SK-N-SH (cell line): Measurements from ENCODE around the gene PXT1. TPM values are rescaled to one million over a fixed set of nuclear protein-coding genes. Genes with fewer than 3 reads are reported as not detected.

ENCODE experiments used
- CTCF ChIA-PET: fragments of 300-600, 350-600 bp; formaldehyde crosslinking; extraction: SDS; loops from one replicate; lab custom pipeline; 2021; lab: Yijun Ruan, JAX
- POLR2A ChIA-PET: fragments of 350-600 bp; sonication (Branson Sonifier 250); formaldehyde crosslinking; extraction: SDS; loops from one replicate; lab custom pipeline; 2020; ENCODE audit warnings: antibody characterized with exemption, inconsistent platforms; lab: Yijun Ruan, JAX
- DNase-seq: peaks from one replicate; pipeline ENCODE4 v3.0.0; 2012
- H2AFZ ChIP-seq: fragments of 200-600 bp; sonication (generic); 2 replicates; pipeline ENCODE4 v1.8.1; 2016; ENCODE audit warnings: antibody characterized with exemption, mild to moderate bottlenecking, low read depth
- H3F3A ChIP-seq: fragments of 200-600 bp; sonication (generic); replicated peaks from 2 replicates; pipeline ENCODE3; 2016; ENCODE audit warnings: antibody characterized with exemption, mild to moderate bottlenecking; ENCODE audit not compliant: insufficient read depth
- H3K27ac ChIP-seq, 2 experiments: fragments of 200-500 bp in 1 of 2; fragments of 200-600 bp in 1 of 2; sonication (Bioruptor generic) in 1 of 2; sonication (generic), shearing (Covaris generic) in 1 of 2; 2 replicates each; pipeline versions ENCODE4 v1.5.1 to v1.6.1; 2014 to 2016; ENCODE audit warnings: low read depth in 2 of 2, inconsistent platforms in 1 of 2, low read length in 1 of 2, mild to moderate bottlenecking in 1 of 2, mixed read lengths in 1 of 2
- H3K27me3 ChIP-seq: fragments of 200-600 bp; sonication (generic), shearing (Covaris generic); 2 replicates; pipeline ENCODE4 v1.6.1; 2016; ENCODE audit warnings: mixed run types; ENCODE audit not compliant: insufficient read depth
- H3K36me3 ChIP-seq, 2 experiments: fragments of 200-500 bp in 1 of 2; fragments of 200-600 bp in 1 of 2; sonication (Bioruptor generic) in 1 of 2; sonication (generic) in 1 of 2; replicated peaks in 1 of 2; 2 replicates each; pipeline versions ENCODE3 to v1.5.1; 2014 to 2016; ENCODE audit warnings: low read length in 1 of 2, mild to moderate bottlenecking in 1 of 2; ENCODE audit not compliant: insufficient read depth in 2 of 2, control insufficient read depth in 1 of 2
- H3K4me1 ChIP-seq, 2 experiments: fragments of 200-500 bp in 1 of 2; fragments of 200-600 bp in 1 of 2; sonication (Bioruptor generic) in 1 of 2; sonication (generic), shearing (Covaris generic) in 1 of 2; 2 replicates each; pipeline versions ENCODE4 v1.5.1 to v1.6.1; 2014 to 2016; ENCODE audit warnings: low read depth in 1 of 2, low read length in 1 of 2, mixed run types in 1 of 2; ENCODE audit not compliant: insufficient read depth in 2 of 2, control insufficient read depth in 1 of 2
- H3K4me2 ChIP-seq: fragments of 200-600 bp; sonication (generic), shearing (Covaris generic); 2 replicates; pipeline ENCODE4 v1.6.1; 2017; ENCODE audit warnings: mixed run types
- H3K4me3 ChIP-seq, 2 experiments: fragments of 200-500 bp in 1 of 2; fragments of 200-600 bp in 1 of 2; sonication (Bioruptor generic) in 1 of 2; sonication (generic), shearing (Covaris generic) in 1 of 2; 2 replicates each; pipeline versions ENCODE4 v1.5.1 to v1.8.1; 2014 to 2016; ENCODE audit warnings: low read depth in 2 of 2, inconsistent platforms in 1 of 2, low read length in 1 of 2, mild to moderate bottlenecking in 1 of 2, mixed read lengths in 1 of 2, moderate library complexity in 1 of 2
- H3K79me2 ChIP-seq: fragments of 200-600 bp; sonication (generic); 2 replicates; pipeline ENCODE4 v1.8.1; 2017; ENCODE audit warnings: mild to moderate bottlenecking; ENCODE audit not compliant: insufficient read depth
- H3K9ac ChIP-seq: fragments of 200-600 bp; sonication (generic); 2 replicates; pipeline ENCODE4 v1.6.1; 2017; ENCODE audit warnings: mixed run types
- H3K9me2 ChIP-seq: fragments of 200-600 bp; sonication (generic); 2 replicates; pipeline ENCODE4 v1.6.1; 2017; ENCODE audit warnings: mixed run types
- H3K9me3 ChIP-seq: fragments of 200-600 bp; sonication (generic); 2 replicates; pipeline ENCODE4 v1.6.1; 2017; ENCODE audit warnings: mixed run types, mild to moderate bottlenecking, moderate library complexity
- H4K20me1 ChIP-seq: fragments of 200-600 bp; sonication (generic); 2 replicates; pipeline ENCODE4 v1.6.1; 2017; ENCODE audit warnings: mild to moderate bottlenecking, mixed run types; ENCODE audit not compliant: insufficient read depth
- CTCF ChIP-seq: fragments of 200-600 bp; sonication (generic); IDR thresholded peaks from 2 replicates; pipeline ENCODE4 v1.6.1; 2017; ENCODE audit warnings: antibody characterized with exemption, mild to moderate bottlenecking, moderate library complexity
- ELF1 ChIP-seq: IDR thresholded peaks from 2 replicates; pipeline ENCODE4 v1.4.0; 2012
- EP300 ChIP-seq, 2 experiments: IDR thresholded peaks; 2 replicates each; pipeline versions ENCODE4 v1.4.0 to v1.6.1; 2012; ENCODE audit warnings: borderline replicate concordance in 1 of 2, low read depth in 1 of 2, low read length in 1 of 2
- MAX ChIP-seq: IDR thresholded peaks from 2 replicates; pipeline ENCODE4 v1.4.0; 2012; ENCODE audit warnings: low read depth
- MEF2A ChIP-seq: IDR thresholded peaks from 2 replicates; pipeline ENCODE4 v1.4.0; 2012; ENCODE audit warnings: low read depth, borderline replicate concordance
- PBX3 ChIP-seq: IDR thresholded peaks from 2 replicates; pipeline ENCODE4; 2012
- SIN3A ChIP-seq: IDR thresholded peaks from 2 replicates; pipeline ENCODE4 v1.6.1; 2012; ENCODE audit warnings: low read depth, mild to moderate bottlenecking, low read length, moderate library complexity, borderline replicate concordance
- TEAD4 ChIP-seq: IDR thresholded peaks from 2 replicates; pipeline ENCODE4 v1.4.0; 2012; ENCODE audit warnings: mild to moderate bottlenecking, borderline replicate concordance; ENCODE audit not compliant: insufficient read depth
- WGBS: methylation state at CpG from one replicate; pipeline ENCODE4 v1.1.6; 2017; ENCODE audit warnings: low lambda C conversion rate; 5-methylcytosine and 5-hydroxymethylcytosine counted together
- polyA plus RNA-seq, 3 experiments: library from polyadenylated mRNA; depleted of rRNA; stranded (reverse); fragments of >200 nt; gene quantifications; 2 replicates each; pipeline ENCODE4 v1.2.3, GENCODE V29; 2012

PXT1 gene
- polyA plus RNA-seq, 1 of the 3 experiments (the other 2 are of a cell fraction): not detected

- H3K27me3 ChIP-seq: no peaks in the 10 kb centered on the region
- H3K4me2 ChIP-seq: no peak overlapping the region
- no peak for DNase-seq
- ChIA-PET POLR2A (no interaction called here), CTCF (interaction anchor here (1.0 kb wide), 2 partner anchors 9 to 67 kb away, joined by 4 to 5 read pairs; no protein-coding TSS in a partner anchor)
- H3K79me2 ChIP-seq: no peaks in the 10 kb centered on the region
- H3F3A ChIP-seq: no peaks in the 10 kb centered on the region
- no peaks in the 10 kb centered on the region for H3K9me2 ChIP-seq
- no peaks in the 10 kb centered on the region for H3K36me3 ChIP-seq
- no peak overlapping the region for H3K4me3 ChIP-seq
- no peak overlapping the region for H3K27ac ChIP-seq
- H2AFZ ChIP-seq: no peak overlapping the region; the same call in 1 of the 2 replicates
- no peaks in the 10 kb centered on the region for H4K20me1 ChIP-seq
- no peaks in the 10 kb centered on the region for H3K9me3 ChIP-seq
- no peak overlapping the region for H3K9ac ChIP-seq
- TF ChIP-seq ELF1 (no peak), CTCF (no peak), TEAD4 (no peak), PBX3 (peak; percentile 48; the same call in 1 of the 2 replicates)
- WGBS: 76% methylated on average over 13 of the region's 14 CpGs
- H3K4me1 ChIP-seq: peaks cover 0 to 5% of the 10 kb centered on the region in 2 experiments; a peak in 1 of 4 replicates
Observed at GRCh38 chr6:36368921-36369865, 73.5 kb downstream of the PXT1 start.

- CTCF ChIA-PET: interaction anchor here (1.0 kb wide), 2 partner anchors 8 to 66 kb away, joined by 4 to 5 read pairs; no protein-coding TSS in a partner anchor
- no peak for DNase-seq
- POLR2A ChIA-PET: no interaction called here
Observed at GRCh38 chr6:36368421-36368820, 74.2 kb downstream of the PXT1 start.

More at GRCh38 chr6:36368421-36368820, 74.2 kb downstream of the PXT1 start:
- Histone ChIP-seq H3K4me2 (no peak overlapping the region), H3K9me3 (no peaks in the 10 kb centered on the region), H3K4me1 (peaks cover 0 to under 1% of the 10 kb centered on the region in 2 experiments; a peak in 1 of 4 replicates), H3F3A (no peaks in the 10 kb centered on the region), H3K9me2 (no peaks in the 10 kb centered on the region), H2AFZ (no peak overlapping the region), H3K4me3 (no peak overlapping the region), H3K27ac (no peak overlapping the region), H3K36me3 (no peaks in the 10 kb centered on the region), H4K20me1 (no peaks in the 10 kb centered on the region), H3K27me3 (no peaks in the 10 kb centered on the region), H3K79me2 (no peaks in the 10 kb centered on the region), H3K9ac (no peak overlapping the region)
- 78% methylated on average over 1 of the region's 1 CpG for WGBS
- TF ChIP-seq MEF2A: no peak
- no peak for TF ChIP-seq SIN3A
- no peak for TF ChIP-seq MAX
- TF ChIP-seq EP300 (IDR thresholded peaks at IDR 0.05; ENCODE audit: borderline replicate concordance in 1 of 2, low read depth in 1 of 2, low read length in 1 of 2): no peak
- TF ChIP-seq, all 33 proteins: peak for 0
